ENCODE results near the gene TMEM80. TPM values are rescaled to one million over a fixed set of nuclear protein-coding genes. Genes with fewer than 3 reads are reported as not detected.

Gene TMEM80
- total and polyA plus RNA-seq, 9 of the 15 experiments (the other 6 are each of a cell fraction or from before 2014, with no cell fraction given): 5.1 to 30.1 (median 12.4) TPM

GRCh38 chr11:694563-695287 is 891 bp upstream of the TMEM80 start, which contains the start of gene DEAF1 (continued):
- no peak for TF ChIP-seq NR4A1 (CRISPR knock-in tag; IDR thresholded peaks at IDR 0.05)
- 0 out of 2 replicates have a peak, but pooled peaks have one; percentile 25 for TF ChIP-seq NR4A1 (tag; IDR thresholded peaks at IDR 0.05)
- TF ChIP-seq L3MBTL2 (IDR thresholded peaks at IDR 0.05): peak; percentile 99
- peak; percentile 90 for TF ChIP-seq E2F3 (CRISPR knock-in tag; IDR thresholded peaks at IDR 0.05)
- TF ChIP-seq TARDBP (IDR thresholded peaks at IDR 0.05): no peak
- TF ChIP-seq MNT (conservative IDR thresholded peaks at IDR 0.05): no peak
- peak in 1 of 2 experiments; percentile 84; a peak in 2 of 4 replicates for TF ChIP-seq TEAD1 (CRISPR knock-in tag; IDR thresholded peaks at IDR 0.05)
- TF ChIP-seq ZNF592 (IDR thresholded peaks at IDR 0.05): peak; percentile 93
- TF ChIP-seq RNF2 (IDR thresholded peaks at IDR 0.05): 0 out of 2 replicates have a peak, but pooled peaks have one; percentile 16
- no peak for TF ChIP-seq ZKSCAN1 (IDR thresholded peaks at IDR 0.05; ENCODE audit: low read depth, low read length)
- TF ChIP-seq ERF (CRISPR knock-in tag; IDR thresholded peaks at IDR 0.05): peak; percentile 91
- TF ChIP-seq YY1 (IDR thresholded peaks at IDR 0.05; ENCODE audit: borderline replicate concordance in 1 of 3, control insufficient read depth in 1 of 3, extremely low read depth in 1 of 3, insufficient read depth in 3 of 3, insufficient read length in 1 of 3, insufficient replicate concordance in 2 of 3, low read depth in 1 of 3, low read length in 2 of 3): peak; percentile 50 to 91 (median 84)
- peak; percentile 71 for TF ChIP-seq CCNT2 (IDR thresholded peaks at IDR 0.05; ENCODE audit: borderline replicate concordance, extremely low read depth, insufficient read length, low read depth, low read length)
- TF ChIP-seq NONO (IDR thresholded peaks at IDR 0.05; ENCODE audit: low read depth in 2 of 2, low read length in 1 of 2): 0 out of 4 replicates have a peak, but pooled peaks of 1 of the 2 experiments have one; percentile 36
- 0 out of 2 replicates have a peak, but pooled peaks have one; percentile 62 for TF ChIP-seq RB1 (IDR thresholded peaks at IDR 0.05; ENCODE audit: low read depth)
